Keratinocyte (primary cell): ENCODE measurements around the gene ANTXRL.

Experiments used
- CTCF ChIP-seq, 3 experiments: IDR thresholded peaks in 1 of 3; conservative IDR thresholded peaks in 1 of 3; optimal IDR thresholded peaks in 1 of 3; 2 replicates in 2 of 3; 3 replicates in 1 of 3; pipeline versions ENCODE3 to v1.5.1; 2011; ENCODE audit warnings: low read length in 3 of 3, mild to moderate bottlenecking in 3 of 3, moderate library complexity in 2 of 3, control low read depth in 1 of 3, inconsistent platforms in 1 of 3; ENCODE audit not compliant: insufficient read depth in 2 of 3; ENCODE audit errors: extremely low read depth in 1 of 3
- EZH2 ChIP-seq: IDR thresholded peaks from one replicate; pipeline ENCODE4 v1.6.1; 2012; ENCODE audit warnings: inconsistent platforms, mild to moderate bottlenecking, low read length, moderate library complexity

- TF ChIP-seq CTCF (optimal IDR thresholded peaks at IDR 0.05 in 1 of 3, IDR thresholded peaks at IDR 0.05 in 1 of 3, conservative IDR thresholded peaks at IDR 0.05 in 1 of 3; ENCODE audit: extremely low read depth in 1 of 3, insufficient read depth in 2 of 3, low read length in 3 of 3) (no peak), EZH2 (no peak)
These were observed 35.0 kb downstream of the ANTXRL start for GRCh38 chr10:46321770-46322169.
